Common myeloid progenitor, CD34-positive (primary cell): ENCODE data around the gene RRM1.

Source experiments
- CTCF ChIA-PET: fragments of 350-600 bp; sonication (Branson Sonifier 250); formaldehyde crosslinking; loops from one replicate; lab custom pipeline; 2021; ENCODE audit warnings: antibody characterized with exemption; lab: Charles Lee
- POLR2A ChIA-PET: fragments of 350-600 bp; sonication (Branson Sonifier 250); formaldehyde crosslinking; loops from one replicate; lab custom pipeline; 2021; ENCODE audit warnings: antibody characterized with exemption; lab: Charles Lee
- DNase-seq, 3 donors: peaks; one replicate each; pipeline versions ENCODE4 v3.0.0 to v3.0.0-alpha.2; 2013
- H3K27ac ChIP-seq, 2 experiments: 1 replicate in 1 of 2; 2 replicates in 1 of 2; pipeline ENCODE4 v1.7.0; 2013; ENCODE audit warnings: inconsistent platforms in 2 of 2, low read length in 2 of 2, mild to moderate bottlenecking in 2 of 2, low read depth in 1 of 2, moderate library complexity in 1 of 2; ENCODE audit not compliant: severe bottlenecking in 2 of 2, insufficient read depth in 1 of 2, poor library complexity in 1 of 2
- H3K27me3 ChIP-seq, 5 experiments: replicated peaks in 2 of 5; 1 replicate in 3 of 5; 2 replicates in 2 of 5; pipeline versions ENCODE4 v1.6.1 to v1.7.0; 2013; ENCODE audit warnings: low read length in 4 of 5, mild to moderate bottlenecking in 2 of 5, moderate library complexity in 2 of 5, inconsistent platforms in 1 of 5; ENCODE audit not compliant: insufficient read depth in 5 of 5, control insufficient read depth in 4 of 5
- H3K36me3 ChIP-seq, 4 experiments: 1 replicate in 2 of 4; 2 replicates in 2 of 4; pipeline versions ENCODE4 v1.6.1 to v1.7.0; 2013; ENCODE audit warnings: low read length in 3 of 4, control low read depth in 1 of 4, mild to moderate bottlenecking in 1 of 4; ENCODE audit not compliant: control insufficient read depth in 4 of 4, insufficient read depth in 4 of 4
- H3K4me1 ChIP-seq, 4 experiments: 1 replicate in 3 of 4; 2 replicates in 1 of 4; pipeline versions ENCODE4 v1.6.1 to v1.7.1; 2013; ENCODE audit warnings: low read length in 3 of 4, mild to moderate bottlenecking in 3 of 4, control low read depth in 1 of 4, inconsistent platforms in 1 of 4, moderate library complexity in 1 of 4; ENCODE audit not compliant: control insufficient read depth in 4 of 4, insufficient read depth in 4 of 4; ENCODE audit errors: control extremely low read depth in 1 of 4
- H3K4me3 ChIP-seq, 7 experiments: 1 replicate in 4 of 7; 2 replicates in 3 of 7; pipeline versions ENCODE4 v1.5.1 to v1.7.0; 2013; ENCODE audit warnings: mild to moderate bottlenecking in 7 of 7, low read length in 6 of 7, moderate library complexity in 6 of 7, inconsistent platforms in 2 of 7, low read depth in 2 of 7, control low read depth in 1 of 7; ENCODE audit not compliant: insufficient read depth in 4 of 7, control insufficient read depth in 1 of 7; ENCODE audit errors: extremely low read depth in 1 of 7
- H3K9me3 ChIP-seq, 5 experiments: 1 replicate in 4 of 5; 2 replicates in 1 of 5; pipeline versions ENCODE4 v1.6.1 to v1.7.1; 2013; ENCODE audit warnings: low read length in 4 of 5, mild to moderate bottlenecking in 2 of 5, inconsistent platforms in 1 of 5, low read depth in 1 of 5, moderate library complexity in 1 of 5; ENCODE audit not compliant: control insufficient read depth in 4 of 5, insufficient read depth in 2 of 5; ENCODE audit errors: control extremely low read depth in 1 of 5
- WGBS: methylation state at CpG from one replicate; pipeline ENCODE4 v1.1.5; 2013; ENCODE audit not compliant: insufficient coverage; 5-methylcytosine and 5-hydroxymethylcytosine counted together

RRM1 gene

GRCh38 chr11:4098026-4098621, 3.5 kb downstream of the RRM1 start:
- no peaks in the 10 kb centered on the region for H3K9me3 ChIP-seq
- H3K27ac ChIP-seq: no peak overlapping the region
- no peaks in the 10 kb centered on the region for H3K27me3 ChIP-seq
- peaks cover 0 to 16% (median 5%) of the 10 kb centered on the region in 4 experiments for H3K36me3 ChIP-seq
- ChIA-PET POLR2A (no interaction called here), CTCF (interaction anchor here (0.9 to 1.1 kb wide), 2 partner anchors 7 to 15 kb away, joined by 3 read pairs; no protein-coding TSS in a partner anchor)
- no CpG with 5 or more reads among the region's 4 CpGs for WGBS
- peaks cover 0 to 41% (median 18%) of the 10 kb centered on the region in 4 experiments for H3K4me1 ChIP-seq
- H3K4me3 ChIP-seq: no peak overlapping the region
- no peak for DNase-seq

GRCh38 chr11:4102711-4103110, 8.1 kb downstream of the RRM1 start:
- no peak overlapping the region for H3K27ac ChIP-seq
- H3K4me3 ChIP-seq: no peak overlapping the region
- WGBS: 46% methylated on average over 1 of the region's 4 CpGs
- peaks cover 4 to 35% (median 16%) of the 10 kb centered on the region in 4 experiments for H3K36me3 ChIP-seq
- DNase-seq: peak in 2 of 3 donors; percentile 38 to 57
- CTCF ChIA-PET: no interaction called here
- H3K27me3 ChIP-seq: no peaks in the 10 kb centered on the region
- POLR2A ChIA-PET: no interaction called here
- no peaks in the 10 kb centered on the region for H3K9me3 ChIP-seq
- peaks cover 0 to 30% (median under 1%) of the 10 kb centered on the region in 4 experiments for H3K4me1 ChIP-seq

GRCh38 chr11:4103269-4103668, 8.7 kb downstream of the RRM1 start:
- peaks cover 8 to 40% (median 19%) of the 10 kb centered on the region in 4 experiments for H3K36me3 ChIP-seq
- H3K27me3 ChIP-seq: no peaks in the 10 kb centered on the region
- ChIA-PET CTCF (no interaction called here), POLR2A (no interaction called here)
- H3K4me1 ChIP-seq: peaks cover 0 to 30% (median 0%) of the 10 kb centered on the region in 4 experiments
- no peak overlapping the region for H3K27ac ChIP-seq
- 100% methylated on average over 2 of the region's 2 CpGs for WGBS
- DNase-seq: no peak
- H3K4me3 ChIP-seq: no peak overlapping the region
- no peaks in the 10 kb centered on the region for H3K9me3 ChIP-seq

- H3K36me3 ChIP-seq: peaks cover 11 to 49% (median 24%) of the 10 kb centered on the region in 4 experiments
- DNase-seq: no peak
- H3K9me3 ChIP-seq: no peaks in the 10 kb centered on the region
- no peaks in the 10 kb centered on the region for H3K27me3 ChIP-seq
- ChIA-PET POLR2A (no interaction called here), CTCF (interaction anchor here (1.0 to 1.2 kb wide), 2 partner anchors 8 to 33 kb away, joined by 3 read pairs; no protein-coding TSS in a partner anchor)
- no peak overlapping the region for H3K4me3 ChIP-seq
- no peak overlapping the region for H3K27ac ChIP-seq
- peaks cover 0 to 22% (median 0%) of the 10 kb centered on the region in 4 experiments for H3K4me1 ChIP-seq
- 100% methylated on average over 1 of the region's 1 CpG for WGBS
Measured at GRCh38 chr11:4105916-4106315, 11.3 kb downstream of the RRM1 start.

GRCh38 chr11:4111834-4112233, 17.2 kb downstream of the RRM1 start:
- Histone ChIP-seq H3K27me3 (no peaks in the 10 kb centered on the region), H3K9me3 (no peaks in the 10 kb centered on the region), H3K4me1 (no peaks in the 10 kb centered on the region), H3K27ac (no peak overlapping the region), H3K4me3 (no peak overlapping the region), H3K36me3 (peaks cover 12 to 68% (median 39%) of the 10 kb centered on the region in 4 experiments)
- no peak for DNase-seq
- no CpG with 5 or more reads among the region's 5 CpGs for WGBS
- ChIA-PET POLR2A (no interaction called here), CTCF (interaction anchor here (0.6 kb wide), 1 partner anchor 29 kb away, joined by 3 read pairs; no protein-coding TSS in a partner anchor)

- POLR2A ChIA-PET: no interaction called here
- Histone ChIP-seq H3K27ac (no peak overlapping the region), H3K9me3 (no peaks in the 10 kb centered on the region), H3K27me3 (no peaks in the 10 kb centered on the region), H3K36me3 (peaks cover 7 to 65% (median 36%) of the 10 kb centered on the region in 4 experiments), H3K4me1 (no peaks in the 10 kb centered on the region), H3K4me3 (no peak overlapping the region)
- 100% methylated on average over 2 of the region's 2 CpGs for WGBS
- DNase-seq: no peak
- CTCF ChIA-PET: no interaction called here
Measured at GRCh38 chr11:4115128-4115527, 20.5 kb downstream of the RRM1 start.

- Histone ChIP-seq H3K27ac (no peak overlapping the region), H3K27me3 (no peaks in the 10 kb centered on the region), H3K9me3 (no peaks in the 10 kb centered on the region), H3K36me3 (peaks cover 12 to 62% (median 39%) of the 10 kb centered on the region in 4 experiments), H3K4me1 (no peaks in the 10 kb centered on the region), H3K4me3 (no peak overlapping the region)
- WGBS: 100% methylated on average over 3 of the region's 3 CpGs
- POLR2A ChIA-PET: no interaction called here
- CTCF ChIA-PET: no interaction called here
- no peak for DNase-seq
Measured at GRCh38 chr11:4118107-4118506, 23.5 kb downstream of the RRM1 start.
